ENCODE results near the gene MAP4. TPM values are rescaled to one million over a fixed set of nuclear protein-coding genes. Genes with fewer than 3 reads are reported as not detected.

MAP4 gene
- total RNA-seq, 2 experiments from 2014 or later = 101 to 103 TPM

DNA sequence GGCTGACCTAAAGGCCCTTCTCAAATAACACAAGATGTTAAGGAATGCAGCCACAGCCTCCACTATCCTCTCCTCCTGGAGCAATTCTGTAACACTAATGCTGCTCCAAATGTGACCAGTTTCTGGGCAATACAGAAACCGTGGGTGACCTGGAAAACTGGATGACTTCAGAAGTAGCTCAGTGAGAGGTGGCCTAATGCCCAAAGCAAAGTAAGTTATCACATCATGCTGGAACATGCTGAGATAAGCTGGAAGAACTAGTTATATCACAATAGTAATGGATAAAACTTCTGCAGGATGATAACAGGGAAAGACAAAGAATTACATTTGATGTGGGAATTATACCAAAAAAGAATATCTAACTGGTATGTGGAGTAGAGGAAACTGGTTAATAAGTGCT, 141.3 kb downstream of the MAP4 start:
- ChIA-PET POLR2A (no interaction called here), CTCF (interaction anchor here (0.8 to 1.3 kb wide), 3 partner anchors 50 to 237 kb away, joined by 3 to 5 read pairs (median 3); no protein-coding TSS in a partner anchor)
- Mint-ChIP-seq H3K4me3 (no peak overlapping the region), H3K36me3 (ENCODE audit: low read depth) (peaks cover 24% of the 10 kb centered on the region), H3K9me3 (no peaks in the 10 kb centered on the region), H3K4me1 (ENCODE audit: low read depth) (peaks cover 8% of the 10 kb centered on the region), H3K27me3 (no peaks in the 10 kb centered on the region), H3K27ac (no peak overlapping the region)
- intact Hi-C loops (cut with micrococcal nuclease) = no loop called here
- TF ChIP-seq, protein P1, sequence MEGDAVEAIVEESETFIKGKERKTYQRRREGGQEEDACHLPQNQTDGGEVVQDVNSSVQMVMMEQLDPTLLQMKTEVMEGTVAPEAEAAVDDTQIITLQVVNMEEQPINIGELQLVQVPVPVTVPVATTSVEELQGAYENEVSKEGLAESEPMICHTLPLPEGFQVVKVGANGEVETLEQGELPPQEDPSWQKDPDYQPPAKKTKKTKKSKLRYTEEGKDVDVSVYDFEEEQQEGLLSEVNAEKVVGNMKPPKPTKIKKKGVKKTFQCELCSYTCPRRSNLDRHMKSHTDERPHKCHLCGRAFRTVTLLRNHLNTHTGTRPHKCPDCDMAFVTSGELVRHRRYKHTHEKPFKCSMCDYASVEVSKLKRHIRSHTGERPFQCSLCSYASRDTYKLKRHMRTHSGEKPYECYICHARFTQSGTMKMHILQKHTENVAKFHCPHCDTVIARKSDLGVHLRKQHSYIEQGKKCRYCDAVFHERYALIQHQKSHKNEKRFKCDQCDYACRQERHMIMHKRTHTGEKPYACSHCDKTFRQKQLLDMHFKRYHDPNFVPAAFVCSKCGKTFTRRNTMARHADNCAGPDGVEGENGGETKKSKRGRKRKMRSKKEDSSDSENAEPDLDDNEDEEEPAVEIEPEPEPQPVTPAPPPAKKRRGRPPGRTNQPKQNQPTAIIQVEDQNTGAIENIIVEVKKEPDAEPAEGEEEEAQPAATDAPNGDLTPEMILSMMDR (IDR thresholded peaks at IDR 0.05) = no peak
- ATAC-seq = no peak
- DNase-seq = no peak

DNA sequence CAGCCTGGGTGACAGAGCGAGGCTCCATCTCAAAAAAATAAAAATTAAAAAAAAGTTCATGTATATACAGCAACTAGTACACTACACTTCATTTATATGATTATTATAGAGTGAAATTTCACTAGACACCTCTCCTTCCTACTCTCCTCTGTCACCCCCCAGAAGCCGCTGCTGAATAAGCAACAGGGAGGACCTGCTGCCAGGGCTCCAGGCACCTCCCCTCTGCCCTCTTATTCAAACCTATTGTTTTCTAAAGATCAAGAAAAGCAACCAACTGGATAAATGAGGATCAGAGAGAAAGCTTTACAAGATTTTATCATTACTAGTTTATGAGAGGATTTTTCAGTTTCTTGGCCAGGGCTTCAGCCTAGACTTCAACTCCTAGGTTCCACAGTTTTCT, 141.8 kb downstream of the MAP4 start:
- Mint-ChIP-seq H3K27ac (no peak overlapping the region), H3K4me1 (ENCODE audit: low read depth) (peaks cover 8% of the 10 kb centered on the region), H3K27me3 (no peaks in the 10 kb centered on the region), H3K9me3 (no peaks in the 10 kb centered on the region), H3K36me3 (ENCODE audit: low read depth) (peaks cover 26% of the 10 kb centered on the region), H3K4me3 (no peak overlapping the region)
- ATAC-seq = no peak
- CTCF ChIA-PET = interaction anchor here (0.8 to 1.3 kb wide), 4 partner anchors 49 to 238 kb away, joined by 3 to 5 read pairs (median 4); no protein-coding TSS in a partner anchor
- POLR2A ChIA-PET = no interaction called here
- intact Hi-C loops (cut with micrococcal nuclease) = no loop called here
- TF ChIP-seq, protein P1 (IDR thresholded peaks at IDR 0.05) = no peak
- no peak for DNase-seq

DNA sequence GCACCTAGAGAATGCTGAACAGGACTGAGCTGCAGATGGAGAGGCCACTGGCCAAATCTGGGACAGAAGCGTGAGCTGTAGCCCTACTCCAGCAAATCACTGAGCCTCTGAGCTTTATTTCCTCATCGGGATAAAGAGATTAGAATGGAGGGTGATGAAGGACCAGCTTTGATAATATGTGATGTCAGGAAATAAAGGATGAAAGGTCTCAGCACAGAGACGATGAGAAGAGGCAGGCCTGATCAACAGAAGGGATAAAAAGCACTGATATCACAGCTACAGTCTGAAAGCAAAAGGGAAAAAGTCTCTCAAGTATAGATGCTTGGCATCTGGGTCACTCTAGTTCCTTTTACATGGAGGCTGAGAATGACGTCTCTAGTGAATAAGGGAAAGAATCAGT, 143.3 kb downstream of the MAP4 start:
- ChIA-PET CTCF (no interaction called here), POLR2A (no interaction called here)
- no peaks in the 10 kb centered on the region for H3K9me3 Mint-ChIP-seq
- no peak overlapping the region for H3K27ac Mint-ChIP-seq
- TF ChIP-seq, protein P1 (IDR thresholded peaks at IDR 0.05) = no peak
- ATAC-seq = no peak
- intact Hi-C loops (cut with micrococcal nuclease) = no loop called here
- peaks cover 30% of the 10 kb centered on the region for H3K36me3 Mint-ChIP-seq (ENCODE audit: low read depth)
- peaks cover 8% of the 10 kb centered on the region for H3K4me1 Mint-ChIP-seq (ENCODE audit: low read depth)
- no peak for DNase-seq
- H3K4me3 Mint-ChIP-seq = no peak overlapping the region
- H3K27me3 Mint-ChIP-seq = no peaks in the 10 kb centered on the region

DNA sequence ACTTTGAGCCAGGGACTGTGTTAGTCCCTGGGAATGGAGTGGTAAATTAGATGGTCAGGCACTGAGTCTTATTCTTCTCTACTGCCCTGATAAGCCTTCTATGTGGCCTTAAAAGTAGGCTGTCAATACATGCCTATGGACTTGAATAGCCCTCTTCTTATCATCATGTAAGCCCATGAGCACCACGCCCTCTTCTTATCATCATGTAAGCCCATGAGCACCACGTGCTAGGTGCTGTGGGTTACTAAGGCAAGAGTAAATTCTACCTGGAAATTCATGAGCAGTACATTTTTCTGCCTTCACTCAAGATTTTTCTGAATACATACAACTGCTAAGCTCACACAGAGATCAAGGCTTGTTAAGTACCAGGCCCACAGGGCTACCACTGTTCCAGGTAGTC, 144.8 kb downstream of the MAP4 start:
- ATAC-seq = no peak
- H3K9me3 Mint-ChIP-seq = no peaks in the 10 kb centered on the region
- H3K4me1 Mint-ChIP-seq (ENCODE audit: low read depth) = no peaks in the 10 kb centered on the region
- H3K27ac Mint-ChIP-seq = no peak overlapping the region
- H3K27me3 Mint-ChIP-seq = no peaks in the 10 kb centered on the region
- no peak for DNase-seq
- intact Hi-C loops (cut with micrococcal nuclease) = no loop called here
- ChIA-PET CTCF (no interaction called here), POLR2A (no interaction called here)
- peaks cover 32% of the 10 kb centered on the region for H3K36me3 Mint-ChIP-seq (ENCODE audit: low read depth)
- TF ChIP-seq, protein P1 (IDR thresholded peaks at IDR 0.05) = no peak
- H3K4me3 Mint-ChIP-seq = no peak overlapping the region

DNA sequence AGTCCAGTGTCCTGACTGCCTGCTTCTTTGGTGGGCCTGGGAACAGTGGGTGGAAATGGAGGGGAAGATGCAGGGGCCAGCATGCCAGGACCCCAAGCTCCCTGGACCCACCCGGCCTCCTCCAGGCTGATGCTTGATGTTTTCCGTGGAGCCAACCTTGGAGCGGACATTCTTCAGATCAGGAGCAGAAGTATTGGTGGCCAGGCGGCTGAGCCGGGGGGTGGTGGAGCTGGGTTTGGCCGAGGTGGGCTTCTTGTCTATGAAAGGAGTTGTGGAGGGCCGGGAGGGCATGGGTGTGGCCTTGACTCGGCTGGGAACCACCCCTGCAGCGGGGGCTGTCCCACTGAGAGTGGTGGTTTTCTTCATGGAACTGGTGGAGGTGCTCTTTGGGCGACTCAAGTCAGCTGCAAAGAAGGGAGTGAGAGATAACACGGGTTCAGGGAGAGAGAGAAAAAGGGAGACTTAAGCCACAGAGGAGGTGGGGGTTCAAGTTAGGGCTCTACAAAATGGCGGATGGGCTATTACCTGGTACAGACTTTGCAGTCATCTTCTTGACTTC, 145.4 kb downstream of the MAP4 start:
- no peaks in the 10 kb centered on the region for H3K4me1 Mint-ChIP-seq (ENCODE audit: low read depth)
- ChIA-PET CTCF (no interaction called here), POLR2A (no interaction called here)
- H3K4me3 Mint-ChIP-seq = no peak overlapping the region
- intact Hi-C loops (cut with micrococcal nuclease) = no loop called here
- no peak for DNase-seq
- H3K27ac Mint-ChIP-seq = no peak overlapping the region
- H3K27me3 Mint-ChIP-seq = no peaks in the 10 kb centered on the region
- ATAC-seq = no peak
- TF ChIP-seq, protein P1 (IDR thresholded peaks at IDR 0.05) = no peak
- no peaks in the 10 kb centered on the region for H3K9me3 Mint-ChIP-seq
- H3K36me3 Mint-ChIP-seq (ENCODE audit: low read depth) = peaks cover 33% of the 10 kb centered on the region

All from activated CD8-positive, alpha-beta T cell treated with anti-CD3 and anti-CD28 coated beads for 36 hours (primary cell).